CD14-positive monocyte (primary cell): Measurements from ENCODE around the gene MYO5C. TPM values are rescaled to one million over a fixed set of nuclear protein-coding genes. Genes with fewer than 3 reads are reported as not detected.

Experiments
- DNase-seq, 3 donors: peaks; one replicate each; pipeline ENCODE4 v3.0.0-alpha.2; 2011 to 2022
- H2AFZ ChIP-seq: 2 replicates; pipeline ENCODE4 v1.6.0; 2012; ENCODE audit warnings: mild to moderate bottlenecking, low read depth, low read length, inconsistent platforms; ENCODE audit not compliant: insufficient read depth, poor library complexity, severe bottlenecking
- H3K27ac ChIP-seq, 2 donors: 1 replicate in 1 of 2; 2 replicates in 1 of 2; pipeline ENCODE4 v1.5.1; 2012 to 2013; ENCODE audit warnings: low read length in 2 of 2, control low read depth in 1 of 2, inconsistent platforms in 1 of 2, low read depth in 1 of 2, mild to moderate bottlenecking in 1 of 2
- H3K27me3 ChIP-seq, 2 donors: one replicate each; pipeline versions ENCODE4 v1.6.0 to v1.6.1; 2011 to 2013; ENCODE audit warnings: low read length in 2 of 2; ENCODE audit not compliant: control insufficient read depth in 2 of 2, insufficient read depth in 2 of 2
- H3K36me3 ChIP-seq, 2 donors: replicated peaks in 1 of 2; 1 replicate in 1 of 2; 2 replicates in 1 of 2; pipeline versions ENCODE4 v1.5.1 to v1.6.1; 2012 to 2013; ENCODE audit warnings: low read length in 2 of 2, control low read depth in 1 of 2, inconsistent platforms in 1 of 2, mild to moderate bottlenecking in 1 of 2; ENCODE audit not compliant: insufficient read depth in 2 of 2, control insufficient read depth in 1 of 2
- H3K4me1 ChIP-seq, 2 donors: 1 replicate in 1 of 2; 2 replicates in 1 of 2; pipeline versions ENCODE4 v1.5.1 to v1.6.1; 2012 to 2013; ENCODE audit warnings: low read length in 2 of 2, control low read depth in 1 of 2, inconsistent platforms in 1 of 2, mild to moderate bottlenecking in 1 of 2, moderate library complexity in 1 of 2; ENCODE audit not compliant: insufficient read depth in 2 of 2, control insufficient read depth in 1 of 2
- H3K4me2 ChIP-seq: replicated peaks from 2 replicates; pipeline ENCODE3; 2012; ENCODE audit warnings: low read length, moderate library complexity, mild to moderate bottlenecking; ENCODE audit not compliant: poor library complexity, severe bottlenecking; ENCODE audit errors: extremely low read depth
- H3K4me3 ChIP-seq, 3 experiments: fragments of 200-600 bp in 1 of 3; sonication (generic) in 1 of 3; replicated peaks in 1 of 3; 1 replicate in 2 of 3; 2 replicates in 1 of 3; pipeline ENCODE4 v1.5.1; 2011 to 2013; ENCODE audit warnings: low read length in 3 of 3, mild to moderate bottlenecking in 3 of 3, control low read depth in 2 of 3, low read depth in 2 of 3, inconsistent platforms in 1 of 3, moderate library complexity in 1 of 3
- H3K79me2 ChIP-seq: 2 replicates; pipeline ENCODE4 v1.6.0; 2012; ENCODE audit warnings: mild to moderate bottlenecking, control low read depth, inconsistent platforms, low read length, moderate library complexity; ENCODE audit not compliant: insufficient read depth
- H3K9ac ChIP-seq: 2 replicates; pipeline ENCODE4 v1.6.0; 2017; ENCODE audit warnings: low read length, mild to moderate bottlenecking; ENCODE audit not compliant: insufficient read depth, poor library complexity, severe bottlenecking
- H3K9me3 ChIP-seq, 2 donors: replicated peaks in 1 of 2; 1 replicate in 1 of 2; 2 replicates in 1 of 2; pipeline versions ENCODE4 v1.5.1 to v1.6.1; 2012 to 2013; ENCODE audit warnings: low read length in 2 of 2, control low read depth in 1 of 2; ENCODE audit not compliant: control insufficient read depth in 1 of 2, insufficient read depth in 1 of 2
- H4K20me1 ChIP-seq: 2 replicates; pipeline ENCODE4 v1.6.0; 2012; ENCODE audit warnings: mild to moderate bottlenecking, low read length, control low read depth, moderate library complexity; ENCODE audit not compliant: insufficient read depth
- H3K27ac Mint-ChIP-seq, 7 donors: one replicate each; pipeline ENCODE4 v1.8.0; 2020; ENCODE audit warnings: mild to moderate bottlenecking in 7 of 7, mixed read lengths in 7 of 7, moderate library complexity in 6 of 7, inconsistent platforms in 2 of 7
- H3K27me3 Mint-ChIP-seq, 3 donors: one replicate each; pipeline ENCODE4 v1.8.0; 2021 to 2022; ENCODE audit warnings: low read depth in 3 of 3, mild to moderate bottlenecking in 3 of 3, mixed read lengths in 3 of 3, moderate library complexity in 3 of 3, inconsistent platforms in 1 of 3
- H3K36me3 Mint-ChIP-seq, 2 donors: one replicate each; pipeline ENCODE4 v1.8.0; 2020; ENCODE audit warnings: mixed read lengths in 2 of 2, inconsistent platforms in 1 of 2, mild to moderate bottlenecking in 1 of 2
- H3K4me1 Mint-ChIP-seq: one replicate; pipeline ENCODE4 v1.8.0; 2020; ENCODE audit warnings: mild to moderate bottlenecking, mixed read lengths
- H3K4me3 Mint-ChIP-seq, 2 donors: one replicate each; pipeline ENCODE4 v1.8.0; 2020; ENCODE audit warnings: mild to moderate bottlenecking in 2 of 2, mixed read lengths in 2 of 2, moderate library complexity in 1 of 2
- H3K9me3 Mint-ChIP-seq, 7 donors: one replicate each; pipeline ENCODE4 v1.8.0; 2020 to 2022; ENCODE audit warnings: mixed read lengths in 7 of 7, mild to moderate bottlenecking in 6 of 7, moderate library complexity in 6 of 7, inconsistent platforms in 2 of 7
- CTCF ChIP-seq: fragments of 200-600 bp; IDR thresholded peaks from one replicate; pipeline ENCODE4 v1.8.0; 2022; ENCODE audit warnings: antibody characterized with exemption, mild to moderate bottlenecking
- WGBS: methylation state at CpG from one replicate; pipeline ENCODE4 v1.1.5; 2013; ENCODE audit warnings: missing lambda C conversion rate; ENCODE audit not compliant: insufficient coverage; 5-methylcytosine and 5-hydroxymethylcytosine counted together
- intact Hi-C, 2 donors: fragments of 100-400 bp; cut with micrococcal nuclease; formaldehyde crosslinking; loops; one replicate each; pipeline versions ENCODE4 v1.15.0 to v1.15.1; 2023
- polyA plus RNA-seq, 3 donors: library from polyadenylated mRNA; depleted of rRNA in 1 of 3; unstranded in 2 of 3; stranded (reverse) in 1 of 3; fragments of 300-500 nt in 2 of 3; fragments of >200 nt in 1 of 3; fragmentation: Illumina TruSeq in 2 of 3; gene quantifications; 1 replicate in 2 of 3; 2 replicates in 1 of 3; pipeline ENCODE4 v1.2.3, GENCODE V29; 2012 to 2021

MYO5C gene
- polyA plus RNA-seq, 3 donors = 0.20 TPM; not detected in 2

- intact Hi-C loops = no loop called here
- H3K4me1 ChIP-seq = no peaks in the 10 kb centered on the region
- H3K9ac ChIP-seq = no peak overlapping the region
- no peaks in the 10 kb centered on the region for H3K79me2 ChIP-seq
- Mint-ChIP-seq H3K4me3 (no peak overlapping the region), H3K27ac (no peak overlapping the region), H3K36me3 (no peaks in the 10 kb centered on the region), H3K9me3 (peaks cover 0 to 2% (median 0%) of the 10 kb centered on the region in 7 donors), H3K27me3 (no peaks in the 10 kb centered on the region), H3K4me1 (no peaks in the 10 kb centered on the region)
- H3K27me3 ChIP-seq = no peaks in the 10 kb centered on the region
- H2AFZ ChIP-seq = peak overlapping the region; percentile 15
- H3K4me2 ChIP-seq = no peak overlapping the region
- no CpG with 5 or more reads among the region's 5 CpGs for WGBS
- no peak overlapping the region for H3K4me3 ChIP-seq
- H3K27ac ChIP-seq = no peak overlapping the region
- no peak for DNase-seq
- no peaks in the 10 kb centered on the region for H4K20me1 ChIP-seq
- H3K36me3 ChIP-seq = no peaks in the 10 kb centered on the region
- no peak for TF ChIP-seq CTCF
- H3K9me3 ChIP-seq = no peaks in the 10 kb centered on the region
Observed at GRCh38 chr15:52221730-52222129, 73.9 kb downstream of the MYO5C start.

- no peak overlapping the region for H3K27ac ChIP-seq
- H3K36me3 ChIP-seq = no peaks in the 10 kb centered on the region
- DNase-seq = no peak
- H3K9me3 ChIP-seq = no peaks in the 10 kb centered on the region
- H3K4me3 ChIP-seq = no peak overlapping the region
- Mint-ChIP-seq H3K27me3 (no peaks in the 10 kb centered on the region), H3K4me1 (no peaks in the 10 kb centered on the region), H3K4me3 (no peak overlapping the region), H3K36me3 (no peaks in the 10 kb centered on the region), H3K9me3 (peaks cover 0 to 2% (median 0%) of the 10 kb centered on the region in 7 donors), H3K27ac (peak overlapping the region in 1 of 7 donors; percentile 51)
- WGBS = 20% methylated on average over 1 of the region's 7 CpGs
- TF ChIP-seq CTCF = no peak
- H3K27me3 ChIP-seq = no peaks in the 10 kb centered on the region
- H2AFZ ChIP-seq = peak overlapping the region; percentile 15
- H4K20me1 ChIP-seq = no peaks in the 10 kb centered on the region
- intact Hi-C loops = no loop called here
- no peak overlapping the region for H3K9ac ChIP-seq
- no peaks in the 10 kb centered on the region for H3K4me1 ChIP-seq
- no peak overlapping the region for H3K4me2 ChIP-seq
- no peaks in the 10 kb centered on the region for H3K79me2 ChIP-seq
Observed at GRCh38 chr15:52220937-52221660, 74.5 kb downstream of the MYO5C start.
